Muscle of leg (tissue), 11 donors: ENCODE measurements around the gene SRBD1. TPM values are rescaled to one million over a fixed set of nuclear protein-coding genes. Genes with fewer than 3 reads are reported as not detected.

Source experiments
- DNase-seq: peaks from one replicate; pipeline ENCODE4 v3.0.0; 2013
- H3K27ac ChIP-seq: one replicate; pipeline ENCODE4 v1.5.1; 2013; ENCODE audit warnings: mild to moderate bottlenecking, low read length, control low read depth
- H3K27me3 ChIP-seq: one replicate; pipeline ENCODE4 v1.6.1; 2013; ENCODE audit warnings: low read length; ENCODE audit not compliant: control insufficient read depth, insufficient read depth
- H3K36me3 ChIP-seq: one replicate; pipeline ENCODE4 v1.6.1; 2013; ENCODE audit warnings: low read length; ENCODE audit not compliant: control insufficient read depth, insufficient read depth
- H3K4me1 ChIP-seq: one replicate; pipeline ENCODE4 v1.6.1; 2013; ENCODE audit warnings: low read length; ENCODE audit not compliant: control insufficient read depth, insufficient read depth
- H3K4me3 ChIP-seq: one replicate; pipeline ENCODE4 v1.5.1; 2013; ENCODE audit warnings: low read length, control low read depth
- H3K9me3 ChIP-seq: replicated peaks from 2 replicates; pipeline ENCODE4 v1.6.1; 2013; ENCODE audit warnings: low read depth, low read length; ENCODE audit not compliant: control insufficient read depth
- WGBS: methylation state at CpG from one replicate; pipeline ENCODE4 v1.1.5; 2013; ENCODE audit warnings: missing lambda C conversion rate; ENCODE audit not compliant: insufficient coverage; 5-methylcytosine and 5-hydroxymethylcytosine counted together
- polyA plus RNA-seq, 8 donors: library from polyadenylated mRNA; unstranded; fragments of 120-200 nt; gene quantifications; one replicate each; pipeline versions ENCODE4 v1.2.1 to v1.2.3, GENCODE V29; 2013; ENCODE audit warnings: inconsistent platforms in 1 of 8, low replicate concordance in 1 of 8; ENCODE audit not compliant: insufficient read length in 8 of 8, insufficient read depth in 1 of 8
- total RNA-seq: library from RNA; stranded (reverse); fragments of 120-200 nt; gene quantifications from one replicate; pipeline ENCODE4 v1.2.4, GENCODE V29; 2013

SRBD1 gene
- total and polyA plus RNA-seq, 9 donors, result 8.5 to 18.8 (median 11.3) TPM

GRCh38 chr2:45554073-45554741 is 56.9 kb downstream of the SRBD1 start:
- no peaks in the 10 kb centered on the region for H3K27me3 ChIP-seq
- H3K4me1 ChIP-seq, result no peaks in the 10 kb centered on the region
- no peak overlapping the region for H3K27ac ChIP-seq
- no peaks in the 10 kb centered on the region for H3K9me3 ChIP-seq
- no peak overlapping the region for H3K4me3 ChIP-seq
- no peak for DNase-seq
- no peaks in the 10 kb centered on the region for H3K36me3 ChIP-seq
- WGBS, result no CpG with 5 or more reads among the region's 2 CpGs

GRCh38 chr2:45551862-45552261 is 59.2 kb downstream of the SRBD1 start:
- Histone ChIP-seq H3K4me3 (no peak overlapping the region), H3K9me3 (no peaks in the 10 kb centered on the region), H3K27me3 (no peaks in the 10 kb centered on the region), H3K27ac (no peak overlapping the region), H3K36me3 (peaks cover 2% of the 10 kb centered on the region), H3K4me1 (no peaks in the 10 kb centered on the region)
- 100% methylated on average over 2 of the region's 5 CpGs for WGBS
- DNase-seq, result no peak

- no peaks in the 10 kb centered on the region for H3K4me1 ChIP-seq
- H3K36me3 ChIP-seq, result peaks cover 20% of the 10 kb centered on the region
- DNase-seq, result no peak
These were observed 65.1 kb downstream of the SRBD1 start for GRCh38 chr2:45545943-45546342.

GRCh38 chr2:45543257-45543656 is 67.8 kb downstream of the SRBD1 start:
- Histone ChIP-seq H3K27me3 (no peaks in the 10 kb centered on the region), H3K4me1 (no peaks in the 10 kb centered on the region), H3K27ac (no peak overlapping the region), H3K36me3 (peaks cover 22% of the 10 kb centered on the region), H3K4me3 (no peak overlapping the region), H3K9me3 (peaks cover 15% of the 10 kb centered on the region)
- no peak for DNase-seq
- WGBS, result 90% methylated on average over 1 of the region's 1 CpG

More at GRCh38 chr2:45545943-45546342, 65.1 kb downstream of the SRBD1 start:
- H3K9me3 ChIP-seq, result peaks cover 14% of the 10 kb centered on the region
- H3K4me3 ChIP-seq, result no peak overlapping the region
- no peaks in the 10 kb centered on the region for H3K27me3 ChIP-seq
- no peak overlapping the region for H3K27ac ChIP-seq

GRCh38 chr2:45542013-45542412 is 69.1 kb downstream of the SRBD1 start:
- H3K4me1 ChIP-seq, result no peaks in the 10 kb centered on the region
- DNase-seq, result no peak
- no peak overlapping the region for H3K27ac ChIP-seq
- peaks cover 21% of the 10 kb centered on the region for H3K36me3 ChIP-seq
- H3K9me3 ChIP-seq, result peaks cover 15% of the 10 kb centered on the region
- WGBS, result 98% methylated on average over 6 of the region's 6 CpGs
- H3K27me3 ChIP-seq, result no peaks in the 10 kb centered on the region
- H3K4me3 ChIP-seq, result no peak overlapping the region

GRCh38 chr2:45541450-45541849 is 69.6 kb downstream of the SRBD1 start:
- Histone ChIP-seq H3K27ac (no peak overlapping the region), H3K27me3 (no peaks in the 10 kb centered on the region), H3K4me3 (no peak overlapping the region), H3K36me3 (peaks cover 19% of the 10 kb centered on the region), H3K4me1 (no peaks in the 10 kb centered on the region), H3K9me3 (peaks cover 15% of the 10 kb centered on the region)
- no peak for DNase-seq
- 100% methylated on average over 1 of the region's 2 CpGs for WGBS

GRCh38 chr2:45540942-45541341 is 70.1 kb downstream of the SRBD1 start:
- no peak overlapping the region for H3K4me3 ChIP-seq
- H3K9me3 ChIP-seq, result peaks cover 15% of the 10 kb centered on the region
- peaks cover 19% of the 10 kb centered on the region for H3K36me3 ChIP-seq
- DNase-seq, result no peak
- no peaks in the 10 kb centered on the region for H3K27me3 ChIP-seq
- no peaks in the 10 kb centered on the region for H3K4me1 ChIP-seq
- no peak overlapping the region for H3K27ac ChIP-seq
- WGBS, result 98% methylated on average over 5 of the region's 8 CpGs

- Histone ChIP-seq H3K27ac (no peak overlapping the region), H3K4me1 (no peaks in the 10 kb centered on the region), H3K4me3 (no peak overlapping the region), H3K36me3 (no peaks in the 10 kb centered on the region), H3K9me3 (no peaks in the 10 kb centered on the region), H3K27me3 (no peaks in the 10 kb centered on the region)
- no CpG with 5 or more reads among the region's 1 CpG for WGBS
- peak; percentile 35 for DNase-seq
These were observed 77.3 kb downstream of the SRBD1 start for GRCh38 chr2:45533771-45534170.

- H3K27ac ChIP-seq, result no peak overlapping the region
These were observed 78.9 kb downstream of the SRBD1 start for GRCh38 chr2:45532181-45532580.

GRCh38 chr2:45524016-45524415 is 87.1 kb downstream of the SRBD1 start:
- no peak for DNase-seq
- Histone ChIP-seq H3K27me3 (no peaks in the 10 kb centered on the region), H3K4me3 (no peak overlapping the region), H3K27ac (no peak overlapping the region), H3K9me3 (no peaks in the 10 kb centered on the region), H3K36me3 (no peaks in the 10 kb centered on the region), H3K4me1 (no peaks in the 10 kb centered on the region)
- WGBS, result no CpG with 5 or more reads among the region's 1 CpG

More at GRCh38 chr2:45532181-45532580, 78.9 kb downstream of the SRBD1 start:
- no peaks in the 10 kb centered on the region for H3K36me3 ChIP-seq
- no CpG with 5 or more reads among the region's 3 CpGs for WGBS
- no peaks in the 10 kb centered on the region for H3K9me3 ChIP-seq
- H3K4me1 ChIP-seq, result no peaks in the 10 kb centered on the region
- no peak for DNase-seq
- no peak overlapping the region for H3K4me3 ChIP-seq
- H3K27me3 ChIP-seq, result no peaks in the 10 kb centered on the region

GRCh38 chr2:45518546-45518945 is 92.5 kb downstream of the SRBD1 start:
- H3K4me3 ChIP-seq, result no peak overlapping the region
- H3K27ac ChIP-seq, result no peak overlapping the region
- H3K36me3 ChIP-seq, result no peaks in the 10 kb centered on the region
- no peaks in the 10 kb centered on the region for H3K4me1 ChIP-seq
- DNase-seq, result no peak
- no CpG with 5 or more reads among the region's 2 CpGs for WGBS
- no peaks in the 10 kb centered on the region for H3K9me3 ChIP-seq
- no peaks in the 10 kb centered on the region for H3K27me3 ChIP-seq
